K562 (cell line): ENCODE measurements around the gene PARP11. TPM values are rescaled to one million over a fixed set of nuclear protein-coding genes. Genes with fewer than 3 reads are reported as not detected.

Experiments used
- ATAC-seq: fragments of 200-7000 bp; cut with Tn5 transposase; 3 replicates; pipeline ENCODE4 v1.9.1; 2020; ENCODE audit warnings: moderate library complexity
- BruUV-seq: library from RNA; stranded (reverse); fragments of 400-500 nt; replicated peaks from 2 replicates; lab custom pipeline; 2021; lab: Mats Ljungman, UMichigan
- CTCF ChIA-PET: fragments of 300-600 bp; formaldehyde crosslinking; extraction: SDS; loops from one replicate; lab custom pipeline; 2021; ENCODE audit warnings: low intra/inter-chr PET ratio; lab: Yijun Ruan, JAX
- POLR2A ChIA-PET: fragments of 300-600, 350-650 bp; sonication (Branson Sonifier 250); formaldehyde crosslinking; extraction: SDS; loops from one replicate; lab custom pipeline; 2021; ENCODE audit warnings: antibody characterized with exemption, inconsistent platforms; lab: Yijun Ruan, JAX
- DNase-seq, 4 experiments: peaks; one replicate each; pipeline versions ENCODE4 v3.0.0 to v3.0.0-alpha.2; 2011 to 2018; ENCODE audit warnings: low spot score in 3 of 4, mixed read lengths in 3 of 4; ENCODE audit errors: extremely low read depth in 1 of 4
- FAIRE-seq: peaks from 2 replicates; lab custom pipeline; 2011; peaks lifted over from hg19 to GRCh38; lab: Jason Lieb, UNC
- H2AFZ ChIP-seq: 2 replicates; pipeline ENCODE4 v1.6.0; 2011; ENCODE audit warnings: low read depth, low read length, control low read depth, inconsistent platforms
- H3K27ac ChIP-seq: fragments of 200-600 bp; 3 replicates; pipeline ENCODE4 v1.8.0; 2011; ENCODE audit warnings: low read depth, mild to moderate bottlenecking, control low read depth, inconsistent platforms, low read length, moderate library complexity, mixed read lengths; ENCODE audit errors: extremely low read depth
- H3K27me3 ChIP-seq, 2 experiments: fragments of 300-600 bp in 1 of 2; 2 replicates in 1 of 2; 3 replicates in 1 of 2; pipeline versions ENCODE4 v1.6.0 to v1.8.0; 2011; ENCODE audit warnings: inconsistent platforms in 2 of 2, low read length in 2 of 2, mild to moderate bottlenecking in 1 of 2, mixed read lengths in 1 of 2, moderate library complexity in 1 of 2; ENCODE audit not compliant: control insufficient read depth in 2 of 2, insufficient read depth in 2 of 2
- H3K36me3 ChIP-seq: fragments of 300-600 bp; 3 replicates; pipeline ENCODE4 v1.8.0; 2011; ENCODE audit warnings: mild to moderate bottlenecking, low read length, inconsistent platforms; ENCODE audit not compliant: control insufficient read depth, insufficient read depth
- H3K4me1 ChIP-seq, 2 experiments: fragments of 200-600 bp in 1 of 2; replicated peaks in 1 of 2; 2 replicates in 1 of 2; 3 replicates in 1 of 2; pipeline versions ENCODE4 v1.5.1 to v1.8.0; 2011; ENCODE audit warnings: inconsistent platforms in 2 of 2, low read length in 2 of 2, mild to moderate bottlenecking in 1 of 2, mixed read lengths in 1 of 2, moderate library complexity in 1 of 2; ENCODE audit not compliant: control insufficient read depth in 2 of 2, insufficient read depth in 2 of 2
- H3K4me2 ChIP-seq: 2 replicates; pipeline ENCODE4 v1.6.1; 2011; ENCODE audit warnings: low read length, control low read depth, inconsistent platforms, mixed read lengths; ENCODE audit not compliant: insufficient read depth
- H3K4me3 ChIP-seq: fragments of 200-600 bp; sonication (generic), shearing (Covaris generic); 2 replicates; pipeline ENCODE4 v1.5.1; 2016; ENCODE audit warnings: control low read depth, inconsistent platforms
- H3K79me2 ChIP-seq: fragments of 200-600 bp; 3 replicates; pipeline ENCODE4 v1.8.0; 2011; ENCODE audit warnings: low read length, inconsistent platforms; ENCODE audit not compliant: control insufficient read depth, insufficient read depth
- H3K9ac ChIP-seq, 2 experiments: 2 replicates each; pipeline versions ENCODE4 v1.6.0 to v1.6.1; 2011; ENCODE audit warnings: low read depth in 2 of 2, low read length in 2 of 2, control low read depth in 1 of 2, inconsistent platforms in 1 of 2, mild to moderate bottlenecking in 1 of 2, mixed read lengths in 1 of 2; ENCODE audit not compliant: insufficient read depth in 1 of 2
- H3K9me1 ChIP-seq: one replicate; pipeline ENCODE4 v1.6.0; 2011; ENCODE audit warnings: inconsistent platforms, mild to moderate bottlenecking, low read length, moderate library complexity; ENCODE audit not compliant: control insufficient read depth, insufficient read depth
- H3K9me3 ChIP-seq: replicated peaks from 2 replicates; pipeline ENCODE4 v1.5.1; 2011; ENCODE audit warnings: low read depth, low read length, inconsistent platforms; ENCODE audit not compliant: control insufficient read depth, insufficient read depth
- H4K20me1 ChIP-seq: replicated peaks from 2 replicates; pipeline ENCODE4 v1.6.1; 2011; ENCODE audit warnings: low read length, inconsistent platforms, mixed read lengths; ENCODE audit not compliant: control insufficient read depth, insufficient read depth
- ARID3A ChIP-seq: IDR thresholded peaks from 2 replicates; pipeline ENCODE4 v1.6.1; 2012; ENCODE audit warnings: low read depth, low read length, improper control_type of control experiment, borderline replicate concordance
- BCLAF1 ChIP-seq, 2 experiments: fragments of 450-650 bp in 1 of 2; IDR thresholded peaks; 2 replicates each; pipeline ENCODE4 v1.6.1; 2011 to 2017; ENCODE audit warnings: low read depth in 2 of 2, antibody characterized with exemption in 1 of 2, borderline replicate concordance in 1 of 2, low read length in 1 of 2, mild to moderate bottlenecking in 1 of 2, mixed read lengths in 1 of 2; ENCODE audit not compliant: control insufficient read depth in 1 of 2
- CREB3 ChIP-seq: fragments of 450-650 bp; conservative IDR thresholded peaks from 2 replicates; pipeline ENCODE4 v1.6.1; 2016; ENCODE audit warnings: missing genetic modification characterization, low read depth, mild to moderate bottlenecking, missing compliant biosample characterization, moderate library complexity
- CREBBP ChIP-seq: IDR thresholded peaks from one replicate; pipeline ENCODE4 v1.6.1; 2012; ENCODE audit warnings: low read depth, mild to moderate bottlenecking, control low read depth, inconsistent platforms, low read length
- HMG20A ChIP-seq: fragments of 450-650 bp; formaldehyde crosslinking; conservative IDR thresholded peaks from 2 replicates; pipeline ENCODE4 v1.4.0; 2020; ENCODE audit warnings: mild to moderate bottlenecking, mixed read lengths
- MAZ ChIP-seq, 2 experiments: fragments of 450-650 bp in 1 of 2; sonication (generic) in 1 of 2; formaldehyde crosslinking; IDR thresholded peaks in 1 of 2; conservative IDR thresholded peaks in 1 of 2; 2 replicates each; pipeline versions ENCODE4 v1.4.0 to v1.5.0; 2020; ENCODE audit warnings: mild to moderate bottlenecking in 1 of 2, missing genetic modification reagents in 1 of 2
- MLX ChIP-seq, 2 experiments: fragments of 450-650 bp in 1 of 2; sonication (generic) in 1 of 2; formaldehyde crosslinking; conservative IDR thresholded peaks; 2 replicates each; pipeline versions ENCODE4 v1.4.0 to v1.8.1; 2020 to 2022; ENCODE audit warnings: mild to moderate bottlenecking in 1 of 2, missing genetic modification reagents in 1 of 2
- POLR2B ChIP-seq: fragments of 450-650 bp; IDR thresholded peaks from 2 replicates; pipeline ENCODE4 v1.6.1; 2018; ENCODE audit warnings: low read depth; ENCODE audit not compliant: partially characterized antibody
- PRPF4 ChIP-seq: fragments of 200-400 bp; formaldehyde crosslinking; IDR thresholded peaks from one replicate; pipeline ENCODE4 v1.6.1; 2017; ENCODE audit warnings: low read length, low read depth, mild to moderate bottlenecking; ENCODE audit not compliant: insufficient read depth, poor library complexity, severe bottlenecking
- RNF2 ChIP-seq: sonication (generic); IDR thresholded peaks from 2 replicates; pipeline ENCODE4 v1.6.1; 2016
- SAP30 ChIP-seq: fragments of 200-600 bp; sonication (generic); IDR thresholded peaks from 2 replicates; pipeline ENCODE4 v1.6.1; 2012; ENCODE audit warnings: borderline replicate concordance, low read depth, mild to moderate bottlenecking, moderate library complexity, low read length, control low read depth, inconsistent platforms; ENCODE audit not compliant: insufficient read depth, poor library complexity, severe bottlenecking
- ZBTB17 ChIP-seq: fragments of 450-650 bp; formaldehyde crosslinking; IDR thresholded peaks from 2 replicates; pipeline ENCODE4 v1.4.0; 2020; ENCODE audit warnings: mild to moderate bottlenecking
- ZNF165 ChIP-seq: fragments of 250-450 bp; sonication (Bioruptor Pico); IDR thresholded peaks from 2 replicates; pipeline ENCODE4 v1.4.0; 2020; ENCODE audit warnings: borderline replicate concordance
- ZNF561 ChIP-seq: fragments of 450-650 bp; formaldehyde crosslinking; conservative IDR thresholded peaks from 2 replicates; pipeline ENCODE4 v1.4.0; 2020; ENCODE audit warnings: mild to moderate bottlenecking, moderate library complexity
- ZNF830 ChIP-seq: fragments of 250-450 bp; sonication (Bioruptor Pico); IDR thresholded peaks from 2 replicates; pipeline ENCODE4 v1.5.0; 2021; ENCODE audit warnings: mild to moderate bottlenecking
- WGBS: fragments of 100-300 bp; shearing (Covaris generic); methylation state at CpG from one replicate; pipeline ENCODE4 v1.1.6; 2016; ENCODE audit warnings: low coverage, mixed read lengths; ENCODE audit not compliant: insufficient coverage; ENCODE audit errors: missing lambda C conversion rate; 5-methylcytosine and 5-hydroxymethylcytosine counted together
- in situ Hi-C: fragments of 300-500 bp; cut with MboI; formaldehyde crosslinking; loops from 4 replicates; pipeline ENCODE4 v1.15.0; 2018; ENCODE audit warnings: inconsistent platforms, mixed read lengths
- intact Hi-C: fragments of 100-400 bp; cut with micrococcal nuclease; formaldehyde crosslinking; loops from 2 replicates; pipeline ENCODE4 v1.14.2; 2022
- polyA plus RNA-seq, 8 experiments: library from polyadenylated mRNA; depleted of rRNA in 4 of 8; stranded (reverse) in 5 of 8; unstranded in 3 of 8; fragments of >200 nt; fragmentation: Nextera tagmentation in 2 of 8; fragmentation: Illumina TruSeq in 1 of 8; extraction: Ambion mirVana in 2 of 8; extraction: Trizol in 1 of 8; gene quantifications; 2 replicates each; pipeline versions ENCODE4 v1.2.1 to v1.2.3, GENCODE V29; 2011 to 2014; ENCODE audit warnings: inconsistent platforms in 1 of 8, missing spikeins in 1 of 8
- total RNA-seq, 7 experiments: library from RNA; depleted of rRNA in 6 of 7; stranded (reverse); fragments of >200 nt in 6 of 7; fragmentation: Illumina TruSeq in 2 of 7; extraction: Trizol in 2 of 7; gene quantifications; 2 replicates each; pipeline versions ENCODE4 v1.2.1 to v1.2.3, GENCODE V29; 2011 to 2021; ENCODE audit warnings: low replicate concordance in 1 of 7

The PARP11 gene
- total and polyA plus RNA-seq, 9 of the 15 experiments (the other 6 are each of a cell fraction or from before 2014, with no cell fraction given) = 0.40 to 2.5 (median 1.4) TPM

GRCh38 chr12:3795492-3796133 is 77.6 kb downstream of the PARP11 start:
- DNase-seq (no peak), ATAC-seq (no peak), FAIRE-seq (no peak)
- no peaks in the 10 kb centered on the region for H3K79me2 ChIP-seq
- no peaks in the 10 kb centered on the region for H3K9me1 ChIP-seq
- CTCF ChIA-PET = no interaction called here
- H4K20me1 ChIP-seq = no peaks in the 10 kb centered on the region
- BruUV-seq = no TSS peak
- H3K27me3 ChIP-seq = no peaks in the 10 kb centered on the region; a peak in 1 of 5 replicates
- no peak overlapping the region for H3K4me3 ChIP-seq
- H3K27ac ChIP-seq = no peak overlapping the region
- POLR2A ChIA-PET = no interaction called here
- WGBS = 0% methylated on average over 5 of the region's 5 CpGs
- intact Hi-C loops (no loop called here), in situ Hi-C loops (no loop called here)
- no peaks in the 10 kb centered on the region for H3K9me3 ChIP-seq
- H3K4me2 ChIP-seq = no peak overlapping the region
- H2AFZ ChIP-seq = no peak overlapping the region
- no peaks in the 10 kb centered on the region for H3K36me3 ChIP-seq
- no peaks in the 10 kb centered on the region for H3K4me1 ChIP-seq
- H3K9ac ChIP-seq = no peak overlapping the region
- TF ChIP-seq ZNF561 (CRISPR knock-in tag) = no peak
- no peak for TF ChIP-seq BCLAF1 (IDR thresholded peaks at IDR 0.05; ENCODE audit: borderline replicate concordance in 1 of 2, control insufficient read depth in 1 of 2, low read depth in 2 of 2, low read length in 1 of 2)
- no peak for TF ChIP-seq HMG20A (CRISPR knock-in tag)
- TF ChIP-seq SAP30 = no peak
- no peak for TF ChIP-seq ZBTB17 (CRISPR knock-in tag)
- no peak for TF ChIP-seq POLR2B
- no peak for TF ChIP-seq RNF2
- TF ChIP-seq CREBBP = no peak
- no peak for TF ChIP-seq PRPF4
- TF ChIP-seq MAZ (CRISPR knock-in tag; conservative IDR thresholded peaks at IDR 0.05 in 1 of 2, IDR thresholded peaks at IDR 0.05 in 1 of 2) = no peak
- TF ChIP-seq ZNF165 (CRISPR knock-in tag) = no peak
- TF ChIP-seq MLX (CRISPR knock-in tag; conservative IDR thresholded peaks at IDR 0.05) = no peak
- TF ChIP-seq ZNF830 (CRISPR knock-in tag) = no peak
- no peak for TF ChIP-seq ARID3A
- no peak for TF ChIP-seq CREB3
